Hepatocyte (in vitro differentiated cells): ENCODE results near the gene TFEB. TPM values are rescaled to one million over a fixed set of nuclear protein-coding genes. Genes with fewer than 3 reads are reported as not detected.

Experiments
- DNase-seq: peaks from one replicate; pipeline ENCODE4 v3.0.0-alpha.2; 2016; ENCODE audit warnings: low spot score
- H2AFZ ChIP-seq: fragments of 200-600 bp; sonication (generic); 2 replicates; pipeline ENCODE4 v1.6.0; 2016; ENCODE audit warnings: antibody characterized with exemption, mild to moderate bottlenecking
- H3K27ac ChIP-seq: fragments of 200-600 bp; sonication (generic); 2 replicates; pipeline ENCODE4 v1.5.1; 2016; ENCODE audit warnings: mild to moderate bottlenecking
- H3K27me3 ChIP-seq: fragments of 200-600 bp; sonication (generic); 2 replicates; pipeline ENCODE4 v1.6.1; 2016
- H3K36me3 ChIP-seq: fragments of 200-600 bp; sonication (generic); replicated peaks from 2 replicates; pipeline ENCODE4 v1.5.1; 2016; ENCODE audit warnings: low read depth; ENCODE audit not compliant: insufficient read depth
- H3K4me1 ChIP-seq: fragments of 200-600 bp; sonication (generic); 2 replicates; pipeline ENCODE4 v1.5.1; 2016; ENCODE audit warnings: mild to moderate bottlenecking, moderate library complexity; ENCODE audit not compliant: insufficient read depth
- H3K4me2 ChIP-seq: fragments of 200-600 bp; sonication (generic); 2 replicates; pipeline ENCODE4 v1.6.0; 2016
- H3K4me3 ChIP-seq: fragments of 200-600 bp; sonication (generic); 2 replicates; pipeline ENCODE4 v1.5.1; 2016; ENCODE audit warnings: mild to moderate bottlenecking
- H3K79me2 ChIP-seq: fragments of 200-600 bp; sonication (generic); 2 replicates; pipeline ENCODE4 v1.6.0; 2017; ENCODE audit warnings: mild to moderate bottlenecking
- H3K9me2 ChIP-seq: fragments of 200-600 bp; sonication (generic); replicated peaks from 2 replicates; pipeline ENCODE4 v1.6.0; 2017; ENCODE audit warnings: mild to moderate bottlenecking; ENCODE audit not compliant: insufficient read depth
- H3K9me3 ChIP-seq: fragments of 200-600 bp; sonication (generic); 2 replicates; pipeline ENCODE4 v1.5.1; 2016; ENCODE audit warnings: low read depth, mild to moderate bottlenecking
- H4K20me1 ChIP-seq: fragments of 200-600 bp; sonication (generic); 2 replicates; pipeline ENCODE4 v1.6.0; 2016; ENCODE audit warnings: mild to moderate bottlenecking; ENCODE audit not compliant: insufficient read depth, poor library complexity, severe bottlenecking
- EZH2 ChIP-seq: fragments of 200-600 bp; sonication (generic); IDR thresholded peaks from 2 replicates; pipeline ENCODE4 v1.6.1; 2016; ENCODE audit warnings: antibody characterized with exemption, mild to moderate bottlenecking, borderline replicate concordance
- EZH2phosphoT487 ChIP-seq: fragments of 200-600 bp; sonication (generic); IDR thresholded peaks from one replicate; pipeline ENCODE4 v1.6.1; 2018; ENCODE audit warnings: antibody characterized with exemption, mild to moderate bottlenecking, low read depth, moderate library complexity; ENCODE audit not compliant: unreplicated experiment, severe bottlenecking
- WGBS: methylation state at CpG from one replicate; pipeline ENCODE4 v1.1.6; 2016; ENCODE audit warnings: low lambda C conversion rate; ENCODE audit errors: missing lambda C conversion rate; 5-methylcytosine and 5-hydroxymethylcytosine counted together
- polyA plus RNA-seq: library from polyadenylated mRNA; unstranded; fragments of >200 nt; fragmentation: Nextera tagmentation; extraction: Ambion mirVana; gene quantifications from 2 replicates; pipeline ENCODE4 v1.2.1, GENCODE V29; 2016
- total RNA-seq: library from RNA; depleted of rRNA; stranded (reverse); fragments of >200 nt; gene quantifications from 2 replicates; pipeline ENCODE4 v1.2.3, GENCODE V29; 2014
- TF ChIP-seq, protein P1 (sequence below): fragments of 200-600 bp; sonication (generic); IDR thresholded peaks from 2 replicates; pipeline ENCODE4 v1.5.1; 2016; ENCODE audit warnings: antibody characterized with exemption, mild to moderate bottlenecking; ENCODE audit not compliant: poor library complexity

TFEB gene
- total and polyA plus RNA-seq, 2 experiments from 2014 or later: 14.2 to 32.7 TPM

DNA sequence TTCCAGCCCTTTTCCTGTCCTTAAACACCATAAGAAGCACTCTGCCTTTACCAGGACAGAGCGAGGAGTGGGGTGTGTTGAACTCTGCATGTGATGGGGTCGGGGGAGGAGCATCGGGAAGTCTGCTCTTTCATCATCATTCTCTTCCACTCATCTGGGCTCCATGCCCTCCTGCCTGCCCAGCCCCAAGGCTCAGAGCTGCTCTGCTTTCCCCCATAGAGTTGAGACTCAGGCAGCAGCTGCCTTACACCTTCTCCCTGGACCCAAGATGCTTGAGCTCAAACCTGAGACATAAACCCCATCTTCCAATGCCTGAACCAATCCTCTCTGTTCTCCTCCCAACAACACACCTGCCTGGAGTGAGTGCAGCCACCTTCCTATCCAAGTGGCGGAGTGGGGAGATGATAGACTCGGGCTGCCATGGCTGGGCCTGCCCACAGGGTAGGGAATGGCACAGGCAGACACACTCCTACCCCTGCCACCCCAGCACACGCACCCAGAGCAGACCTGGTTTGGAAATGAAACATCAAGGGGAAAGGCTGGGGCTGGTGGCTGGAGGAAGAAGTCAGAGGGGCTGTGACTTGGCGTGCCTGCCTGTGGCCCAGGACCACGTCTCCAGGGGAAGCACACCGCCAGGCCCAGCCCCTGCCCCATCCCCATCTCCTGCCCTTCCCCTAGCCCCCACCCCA lies 28.4 kb downstream of the TFEB start:
- H3K27ac ChIP-seq: peak overlapping the region; percentile 57
- H3K4me1 ChIP-seq: peaks cover 11% of the 10 kb centered on the region
- no peak overlapping the region for H2AFZ ChIP-seq
- H3K9me3 ChIP-seq: no peaks in the 10 kb centered on the region
- TF ChIP-seq, protein P1, sequence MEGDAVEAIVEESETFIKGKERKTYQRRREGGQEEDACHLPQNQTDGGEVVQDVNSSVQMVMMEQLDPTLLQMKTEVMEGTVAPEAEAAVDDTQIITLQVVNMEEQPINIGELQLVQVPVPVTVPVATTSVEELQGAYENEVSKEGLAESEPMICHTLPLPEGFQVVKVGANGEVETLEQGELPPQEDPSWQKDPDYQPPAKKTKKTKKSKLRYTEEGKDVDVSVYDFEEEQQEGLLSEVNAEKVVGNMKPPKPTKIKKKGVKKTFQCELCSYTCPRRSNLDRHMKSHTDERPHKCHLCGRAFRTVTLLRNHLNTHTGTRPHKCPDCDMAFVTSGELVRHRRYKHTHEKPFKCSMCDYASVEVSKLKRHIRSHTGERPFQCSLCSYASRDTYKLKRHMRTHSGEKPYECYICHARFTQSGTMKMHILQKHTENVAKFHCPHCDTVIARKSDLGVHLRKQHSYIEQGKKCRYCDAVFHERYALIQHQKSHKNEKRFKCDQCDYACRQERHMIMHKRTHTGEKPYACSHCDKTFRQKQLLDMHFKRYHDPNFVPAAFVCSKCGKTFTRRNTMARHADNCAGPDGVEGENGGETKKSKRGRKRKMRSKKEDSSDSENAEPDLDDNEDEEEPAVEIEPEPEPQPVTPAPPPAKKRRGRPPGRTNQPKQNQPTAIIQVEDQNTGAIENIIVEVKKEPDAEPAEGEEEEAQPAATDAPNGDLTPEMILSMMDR: no peak
- TF ChIP-seq EZH2 (no peak), EZH2phosphoT487 (no peak)
- H3K4me3 ChIP-seq: no peak overlapping the region
- DNase-seq: peak; percentile 58
- peaks cover 16% of the 10 kb centered on the region for H3K79me2 ChIP-seq
- 83% methylated on average over 8 of the region's 9 CpGs for WGBS
- no peaks in the 10 kb centered on the region for H3K36me3 ChIP-seq
- no peaks in the 10 kb centered on the region for H3K9me2 ChIP-seq
- H3K27me3 ChIP-seq: no peaks in the 10 kb centered on the region
- no peaks in the 10 kb centered on the region for H4K20me1 ChIP-seq
- H3K4me2 ChIP-seq: no peak overlapping the region

DNA sequence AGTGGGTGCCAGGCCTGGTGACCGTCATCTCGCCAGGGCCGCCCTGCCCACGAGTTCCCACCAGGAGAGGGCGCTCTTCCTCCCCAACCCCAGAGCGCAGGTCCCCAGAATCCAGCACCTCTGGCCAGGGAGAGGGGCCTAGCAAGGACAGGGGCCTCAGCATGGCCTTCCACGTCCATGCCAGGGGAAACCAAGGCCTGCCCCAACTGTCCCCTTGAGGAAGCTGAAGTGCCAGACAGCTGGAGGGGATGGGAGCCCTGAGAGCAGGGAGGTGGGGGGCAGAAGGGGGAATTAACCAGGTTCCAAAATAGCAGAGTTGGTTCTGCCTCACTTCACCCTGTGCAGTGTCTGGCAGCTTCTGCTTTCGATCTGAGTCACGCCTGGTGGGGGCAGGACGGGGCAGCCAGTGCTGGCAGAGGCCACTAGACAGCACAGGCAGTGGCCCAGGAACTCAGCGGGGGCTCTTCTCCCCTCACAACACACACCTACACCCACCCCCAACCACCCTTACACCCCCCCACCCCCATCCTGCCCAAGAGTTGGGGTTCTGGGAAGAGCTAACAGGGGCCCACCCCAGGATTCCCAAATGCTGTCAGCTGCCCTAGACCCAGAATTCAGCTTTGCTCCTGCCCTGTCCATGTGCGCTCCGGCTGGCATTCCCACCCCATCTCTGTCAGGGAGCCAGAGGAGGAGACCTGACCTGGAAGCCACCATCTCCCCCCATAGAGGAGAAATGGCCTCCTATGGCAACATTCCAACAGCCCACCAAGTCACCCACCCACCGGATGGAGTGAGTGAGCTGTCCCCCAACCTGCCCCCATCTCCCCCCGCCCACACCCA lies 29.2 kb downstream of the TFEB start:
- Histone ChIP-seq H3K36me3 (no peaks in the 10 kb centered on the region), H3K4me1 (peaks cover 11% of the 10 kb centered on the region), H4K20me1 (no peaks in the 10 kb centered on the region), H3K9me2 (no peaks in the 10 kb centered on the region), H3K4me2 (no peak overlapping the region), H2AFZ (no peak overlapping the region), H3K79me2 (peaks cover 12% of the 10 kb centered on the region), H3K27ac (peak overlapping the region; percentile 57), H3K27me3 (no peaks in the 10 kb centered on the region), H3K4me3 (no peak overlapping the region), H3K9me3 (no peaks in the 10 kb centered on the region)
- TF ChIP-seq, protein P1: peak; percentile 53
- no peak for TF ChIP-seq EZH2phosphoT487
- TF ChIP-seq EZH2: no peak
- WGBS: 74% methylated on average over 13 of the region's 15 CpGs
- DNase-seq: no peak

DNA sequence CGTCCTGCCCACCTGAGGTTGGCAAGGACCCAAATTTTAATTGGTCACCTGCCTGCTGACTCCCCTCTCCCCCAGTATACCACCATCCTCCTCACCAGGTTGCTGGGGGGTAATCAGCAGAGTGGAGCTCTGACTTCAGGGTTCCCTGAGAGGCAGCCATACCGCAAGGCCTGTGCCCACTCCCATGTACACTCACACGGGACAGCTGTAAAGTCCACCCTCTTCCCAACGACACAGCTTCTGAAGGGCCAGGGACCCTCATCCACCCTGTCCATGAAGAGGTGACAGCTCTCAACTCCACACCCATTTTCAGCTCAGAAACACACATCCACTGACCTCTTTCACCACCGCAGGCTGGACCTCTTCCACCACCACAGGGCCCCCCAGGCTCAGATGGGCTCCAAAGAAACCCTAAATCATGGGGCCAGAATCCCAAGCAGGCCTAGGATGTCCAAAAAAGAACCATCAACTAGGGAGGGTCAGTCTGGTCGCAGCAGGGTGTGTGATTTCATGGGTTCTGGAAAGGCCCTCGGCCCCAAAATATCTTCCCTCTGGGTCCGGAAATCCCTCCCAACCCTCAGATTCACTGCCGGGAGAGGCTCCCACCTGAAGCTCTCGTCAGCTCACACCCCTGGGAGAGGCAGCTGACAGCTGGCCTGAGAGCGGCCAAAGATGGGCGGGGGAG lies 30.0 kb downstream of the TFEB start:
- no peaks in the 10 kb centered on the region for H3K36me3 ChIP-seq
- H3K4me1 ChIP-seq: peaks cover 11% of the 10 kb centered on the region
- H3K4me2 ChIP-seq: no peak overlapping the region

More for the DNA sequence above, 30.0 kb downstream of the TFEB start:
- no peaks in the 10 kb centered on the region for H3K27me3 ChIP-seq
- WGBS: 79% methylated on average over 12 of the region's 12 CpGs
- DNase-seq: no peak
- peaks cover 12% of the 10 kb centered on the region for H3K79me2 ChIP-seq
- H3K9me3 ChIP-seq: no peaks in the 10 kb centered on the region
- H3K4me3 ChIP-seq: no peak overlapping the region
- H3K9me2 ChIP-seq: no peaks in the 10 kb centered on the region
- TF ChIP-seq EZH2phosphoT487 (no peak), EZH2 (no peak)
- TF ChIP-seq, protein P1: no peak
- H2AFZ ChIP-seq: no peak overlapping the region
- no peaks in the 10 kb centered on the region for H4K20me1 ChIP-seq
- peak overlapping the region; percentile 57 for H3K27ac ChIP-seq
